Muscle of back (tissue), 11 donors: ENCODE results near the gene SSB. TPM values are rescaled to one million over a fixed set of nuclear protein-coding genes. Genes with fewer than 3 reads are reported as not detected.
"Not testable (repeated sequence)": the region's sequence is repeated elsewhere in the genome, so short reads cannot be mapped to it uniquely, and the experiment has no call there.

ENCODE experiments used
- DNase-seq, 3 donors: peaks; one replicate each; pipeline versions ENCODE4 v3.0.0 to v3.0.0-alpha.2; 2013
- polyA plus RNA-seq, 10 donors: library from polyadenylated mRNA; unstranded; fragments of 120-200 nt; gene quantifications; one replicate each; pipeline ENCODE4 v1.2.1, GENCODE V29; 2013; ENCODE audit not compliant: insufficient read length in 10 of 10

Gene SSB
- polyA plus RNA-seq, 10 donors: 103 to 135 (median 119) TPM

DNA sequence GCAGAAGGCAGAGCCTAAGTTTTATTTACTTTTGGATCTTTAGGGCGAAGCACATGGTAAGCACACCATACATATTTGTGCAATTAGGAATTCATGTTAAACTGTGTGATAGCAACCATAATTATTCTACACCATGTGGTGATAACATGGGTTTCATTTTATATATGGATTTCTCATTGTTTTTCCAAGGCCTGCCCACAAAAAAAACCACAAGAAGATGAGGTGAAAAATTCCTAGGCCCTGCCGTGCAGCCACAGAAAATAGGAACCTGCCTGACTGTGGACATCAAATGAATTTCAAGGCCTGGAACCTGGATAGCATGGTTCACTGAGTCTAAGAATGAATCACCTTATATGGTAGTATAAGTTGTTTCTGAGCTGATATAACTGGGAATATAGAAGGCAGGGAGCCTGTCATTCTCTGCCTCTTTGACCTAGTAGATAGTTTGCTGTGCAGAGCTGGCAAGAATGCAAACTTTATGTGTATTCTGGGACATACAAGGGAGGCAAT, 22.4 kb upstream of the SSB start:
- no peak for DNase-seq

DNA sequence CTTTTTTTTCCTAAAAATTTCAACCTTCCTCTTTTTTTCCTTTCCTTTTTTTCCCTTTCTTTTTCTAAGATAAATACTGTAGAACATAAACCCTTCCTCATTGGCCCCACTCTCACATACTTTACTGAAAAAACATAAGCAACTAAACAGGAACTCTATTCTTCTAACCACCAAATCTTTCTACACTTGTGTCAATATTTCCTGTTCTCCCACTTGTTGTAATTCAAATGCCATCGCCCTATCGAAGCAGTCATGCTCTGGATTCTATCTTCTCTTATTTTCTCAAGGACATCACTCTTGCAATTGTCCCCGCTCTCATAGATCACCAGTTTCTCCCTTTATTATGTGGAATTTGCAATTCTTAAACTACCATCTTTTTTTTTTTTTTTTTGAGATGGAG, 20.2 kb upstream of the SSB start:
- no peak for DNase-seq

DNA sequence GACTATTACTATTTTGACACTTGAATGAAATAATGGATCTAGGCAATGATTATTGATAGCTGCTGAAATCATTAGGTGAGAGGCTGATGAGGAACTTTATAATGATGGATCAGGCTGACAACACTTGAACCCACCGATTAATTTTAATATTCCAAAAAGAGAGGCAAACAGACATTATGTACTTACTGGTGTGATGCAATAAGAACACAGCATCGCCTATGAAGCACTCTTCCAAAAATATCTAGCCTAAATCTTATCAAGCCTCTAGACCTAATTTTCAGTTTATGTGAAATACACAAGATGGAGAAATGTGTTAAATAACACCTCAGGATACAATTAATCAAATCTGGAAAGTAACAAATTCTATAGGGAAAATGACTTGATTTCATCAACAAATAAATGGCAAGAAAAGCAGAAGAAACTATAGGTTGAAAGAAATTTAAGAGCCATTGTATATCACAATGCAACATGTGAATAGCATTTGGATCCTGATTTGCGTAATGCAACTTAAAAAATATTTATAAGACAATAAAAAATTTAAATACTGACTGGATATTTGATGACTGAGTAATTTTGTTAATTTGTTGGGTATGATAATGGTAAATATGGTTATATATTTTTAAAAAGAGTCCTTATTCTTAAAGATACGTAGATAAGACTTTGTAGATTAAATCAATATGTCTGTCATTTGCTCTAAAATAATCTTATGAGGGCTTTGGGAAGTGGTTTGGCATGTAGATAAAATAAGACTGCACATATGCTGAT, 17.2 kb upstream of the SSB start:
- DNase-seq: no peak

DNA sequence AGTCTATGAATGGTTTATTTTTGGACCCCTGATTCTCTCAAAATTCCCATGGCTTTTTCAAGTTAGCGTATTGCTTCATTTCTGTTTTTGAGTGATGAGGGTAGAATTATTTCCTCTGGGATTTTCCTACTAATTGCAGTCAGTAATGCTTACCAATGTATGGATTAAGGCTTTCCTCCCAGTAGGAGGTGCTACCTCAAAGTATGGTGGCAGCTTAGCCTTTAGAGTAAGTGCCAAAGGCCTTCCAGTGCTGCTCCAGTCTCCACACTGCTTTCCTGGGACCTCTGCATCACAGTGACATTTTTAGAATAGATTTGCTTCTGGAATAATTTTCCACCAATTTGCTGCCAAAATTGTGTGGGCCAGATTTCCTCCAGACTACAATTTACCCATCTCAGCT, 16.2 kb upstream of the SSB start:
- no peak for DNase-seq

DNA sequence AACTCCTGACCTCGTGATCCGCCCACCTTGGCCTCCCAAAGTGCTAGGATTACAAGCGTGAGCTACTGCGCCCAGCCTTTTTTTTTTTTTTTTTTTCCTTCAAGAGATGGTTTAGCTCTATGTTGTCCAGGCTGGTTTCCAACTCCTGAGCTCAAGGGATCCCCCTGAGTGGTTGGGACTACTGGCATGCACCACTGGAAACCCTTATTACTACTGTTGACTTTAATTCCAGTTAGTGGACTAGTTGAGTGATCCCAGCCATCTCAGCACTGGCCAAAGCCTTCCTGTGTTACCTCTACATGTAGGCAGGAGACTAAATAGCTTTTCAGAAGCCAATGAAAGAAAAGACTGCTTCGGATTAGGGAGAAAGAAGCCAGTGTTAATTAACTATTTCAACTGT, 8.1 kb upstream of the SSB start:
- DNase-seq: no peak

DNA sequence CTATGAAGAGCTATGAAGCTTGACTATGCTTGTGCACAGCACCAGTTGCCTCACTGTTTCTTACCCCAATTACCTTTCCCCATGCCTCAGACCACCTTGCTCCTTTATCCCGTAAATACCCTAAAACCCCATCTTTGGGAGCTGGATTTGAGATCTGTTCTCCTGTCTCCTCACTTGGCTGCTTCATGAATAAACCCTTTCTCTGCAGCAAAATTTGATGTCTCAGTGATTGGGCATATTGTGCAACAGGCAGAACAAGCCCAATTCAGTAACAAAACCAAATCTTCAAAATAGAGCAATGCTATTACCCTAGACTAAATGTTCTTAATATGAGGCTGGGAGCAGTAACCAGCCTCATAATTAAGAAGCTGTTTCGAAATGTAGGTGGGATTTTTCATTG, 3.5 kb upstream of the SSB start:
- no peak for DNase-seq

DNA sequence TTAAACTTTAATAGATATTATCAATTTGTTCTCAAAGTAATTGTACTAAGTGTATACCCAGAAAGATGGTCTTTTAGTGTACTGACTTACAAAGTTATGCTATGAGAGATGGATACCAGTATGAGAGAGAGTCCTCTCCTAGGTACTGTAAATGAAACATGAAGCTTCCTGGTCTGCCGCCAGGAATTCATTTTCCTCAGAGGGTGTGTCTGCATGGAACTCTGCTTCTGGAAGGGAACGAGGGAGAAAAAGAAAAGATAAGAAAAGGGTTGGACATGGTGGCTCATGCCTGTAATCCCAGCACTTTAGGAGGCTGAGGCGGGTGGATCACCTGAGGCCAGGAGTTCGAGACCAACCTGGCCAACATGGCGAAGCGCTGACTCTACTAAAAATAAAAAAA, 2.2 kb upstream of the SSB start:
- peak in 2 of 3 donors; percentile 6 to 16 for DNase-seq

DNA sequence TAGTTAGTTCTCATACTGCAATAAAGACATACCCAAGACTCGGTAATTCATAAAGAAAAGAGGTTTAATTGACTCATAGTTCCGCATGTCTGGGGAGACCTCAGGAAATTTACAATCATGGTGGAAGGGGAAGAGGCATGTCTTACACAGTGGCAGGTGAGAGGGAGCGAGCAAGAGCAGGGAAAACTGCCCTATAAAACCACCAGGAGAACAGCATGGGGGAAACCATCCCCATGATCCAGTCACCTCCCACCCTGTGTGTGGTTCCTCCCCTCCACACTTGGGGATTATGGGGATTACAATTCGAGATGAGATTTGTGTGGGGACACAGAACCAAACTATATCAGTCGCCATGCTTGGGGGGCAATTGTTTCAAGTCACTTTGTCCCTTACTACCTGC, 1.1 kb upstream of the SSB start:
- DNase-seq: no peak

DNA sequence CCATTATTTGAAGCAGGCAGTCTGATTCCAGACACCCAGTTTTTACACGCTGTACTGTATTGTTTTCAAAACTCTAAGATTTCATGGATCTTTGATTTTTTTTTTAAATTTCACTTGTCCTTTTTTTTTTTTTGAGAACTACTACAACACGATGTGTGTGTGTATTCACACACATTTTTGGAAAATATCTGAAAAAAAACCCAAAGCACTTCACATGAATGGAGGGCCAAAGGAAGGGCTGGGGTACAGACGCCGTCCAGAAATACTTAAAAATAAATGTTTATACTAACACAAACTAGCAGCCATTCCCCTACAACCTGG, 314 bp upstream of the SSB start:
- no peak for DNase-seq

DNA sequence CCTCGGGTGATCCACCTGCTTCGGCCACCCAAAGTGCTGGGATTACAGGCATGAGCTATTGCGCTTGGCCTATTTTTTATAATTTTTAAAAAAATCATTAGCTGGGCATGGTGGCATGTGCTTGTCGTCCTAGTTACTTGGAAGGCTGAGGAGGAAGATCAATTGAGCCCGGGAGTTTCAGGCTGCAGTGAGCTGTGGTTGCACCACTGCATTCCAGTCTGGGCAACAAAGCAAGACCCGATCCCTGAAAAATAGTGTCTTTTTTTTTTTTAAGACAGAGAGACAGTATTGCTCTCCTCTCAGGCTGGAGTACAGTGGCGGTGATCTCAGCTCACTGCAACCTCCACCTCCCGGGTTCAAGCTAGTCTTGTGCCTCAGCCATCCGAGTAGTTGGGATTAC, 4.8 kb downstream of the SSB start:
- no peak for DNase-seq

DNA sequence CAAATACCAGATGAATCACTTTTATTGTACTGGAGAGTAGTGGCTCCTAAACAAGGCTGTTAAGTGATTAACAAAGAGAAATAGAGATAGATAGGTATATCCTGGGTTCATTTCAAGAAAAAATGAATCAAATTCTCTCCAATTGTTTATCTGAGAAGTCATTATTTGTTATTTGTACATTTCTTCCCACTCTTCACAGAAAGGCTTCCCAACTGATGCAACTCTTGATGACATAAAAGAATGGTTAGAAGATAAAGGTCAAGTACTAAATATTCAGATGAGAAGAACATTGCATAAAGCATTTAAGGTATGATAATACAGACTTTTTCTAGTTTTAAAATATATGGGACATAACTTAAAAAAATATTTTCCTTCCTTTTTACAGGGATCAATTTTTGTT, 7.9 kb downstream of the SSB start:
- no peak for DNase-seq

DNA sequence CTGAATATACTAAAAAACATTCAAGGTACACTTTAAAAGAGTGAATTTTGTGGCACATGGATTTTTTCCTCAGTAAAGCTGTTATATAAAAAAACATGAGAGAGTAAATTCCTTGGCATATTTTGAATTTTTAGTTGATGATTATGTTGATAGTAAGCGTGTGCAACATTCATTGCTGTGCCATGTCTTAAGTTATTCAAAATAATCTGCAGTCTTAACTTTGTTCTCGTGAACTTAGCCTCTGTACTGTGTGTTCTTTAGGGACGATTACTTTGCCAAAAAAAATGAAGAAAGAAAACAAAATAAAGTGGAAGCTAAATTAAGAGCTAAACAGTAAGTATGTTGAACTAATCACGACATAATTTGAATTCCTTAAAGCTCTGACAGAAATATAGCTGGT, 9.6 kb downstream of the SSB start:
- DNase-seq: peak in 1 of 3 donors; percentile 7

DNA sequence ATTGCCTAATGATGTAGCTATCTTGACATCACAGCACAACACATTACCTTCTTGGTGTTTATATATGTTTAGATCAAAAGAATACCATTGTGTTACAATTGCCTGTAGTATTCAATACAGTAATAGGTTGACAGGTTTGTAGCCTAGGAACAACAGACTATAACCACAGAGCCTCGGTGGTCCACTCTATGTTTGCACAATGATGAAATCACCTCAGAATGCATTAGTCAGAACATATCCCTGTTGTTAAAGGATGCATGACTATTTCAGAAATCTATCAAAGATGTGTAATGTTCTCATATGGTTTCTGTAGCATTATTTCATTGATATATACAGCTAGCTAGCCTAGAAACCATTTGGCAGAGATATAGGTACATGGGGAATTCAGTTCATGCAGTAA, 17.2 kb downstream of the SSB start:
- peak in 1 of 3 donors; percentile 65 for DNase-seq

DNA sequence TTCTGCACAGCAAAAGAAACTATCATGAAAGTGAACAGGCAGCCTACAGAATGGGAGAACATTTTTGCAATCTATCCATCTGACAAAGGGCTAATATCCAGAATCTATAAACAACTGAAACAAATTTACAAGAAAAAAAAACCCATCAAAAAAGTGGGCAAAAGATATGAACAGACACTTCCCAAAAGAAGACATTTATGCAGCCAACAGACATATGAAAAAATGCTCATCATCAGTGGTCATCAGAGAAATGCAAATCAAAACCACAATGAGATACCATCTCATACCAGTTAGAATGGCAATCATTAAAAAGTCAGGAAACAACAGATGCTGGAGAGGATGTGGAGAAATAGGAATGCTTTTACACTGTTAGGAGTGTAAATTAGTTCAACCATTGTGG, 18.3 kb downstream of the SSB start:
- DNase-seq: not testable (repeated sequence)

DNA sequence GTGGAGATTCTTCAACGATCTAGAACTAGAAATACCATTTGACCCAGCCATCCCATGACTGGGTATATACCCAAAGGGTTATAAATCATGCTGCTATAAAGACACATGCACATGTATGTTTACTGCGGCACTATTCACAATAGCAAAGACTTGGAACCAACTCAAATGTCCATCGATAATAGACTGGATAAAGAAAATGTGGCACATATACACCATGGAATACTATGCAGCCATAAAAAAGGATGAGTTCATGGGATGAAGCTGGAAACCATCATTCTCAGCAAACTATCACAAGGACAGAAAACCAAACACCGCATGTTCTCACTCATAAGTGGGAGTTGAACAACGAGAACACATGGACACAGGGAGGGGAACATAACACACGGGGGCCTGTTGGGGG, 18.7 kb downstream of the SSB start:
- not testable (repeated sequence) for DNase-seq

DNA sequence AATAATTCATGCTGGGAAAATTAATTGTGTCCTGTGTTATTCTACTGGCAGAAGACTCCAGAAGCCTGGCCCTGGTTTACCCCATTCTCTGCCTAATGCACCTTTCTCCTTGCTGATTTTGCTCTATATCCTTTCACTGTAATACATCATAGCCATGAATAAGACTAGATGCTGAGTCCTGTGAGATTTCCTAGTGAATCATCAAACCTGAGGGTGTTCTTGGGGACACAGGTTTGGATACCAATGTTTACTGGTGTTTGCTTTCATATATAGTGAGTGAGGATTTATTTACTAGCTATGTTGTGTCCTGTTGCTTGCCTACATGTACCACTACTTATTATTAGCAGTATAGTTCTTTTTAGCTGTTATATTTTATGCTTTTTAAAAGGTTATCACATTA, 19.6 kb downstream of the SSB start:
- no peak for DNase-seq

DNA sequence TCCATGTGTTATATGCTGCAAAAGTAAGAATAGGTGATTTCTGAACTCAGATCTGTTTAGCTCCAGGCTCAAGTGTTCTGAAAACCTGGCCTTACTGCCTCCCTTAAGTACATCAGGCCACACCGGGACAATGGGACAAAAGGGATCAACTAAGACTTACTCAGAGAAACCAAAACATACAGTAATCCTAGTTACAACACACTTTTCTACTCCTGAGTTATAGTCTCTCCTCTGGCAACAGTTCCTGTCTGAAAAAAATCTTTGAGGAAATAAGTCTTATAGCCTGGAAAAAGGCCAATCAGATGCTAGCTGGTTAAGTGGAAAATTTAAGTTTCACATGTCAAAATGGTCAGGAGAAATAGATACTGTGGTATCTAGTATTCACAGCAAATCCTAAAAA, 20.4 kb downstream of the SSB start:
- DNase-seq: peak in 1 of 3 donors; percentile 9

DNA sequence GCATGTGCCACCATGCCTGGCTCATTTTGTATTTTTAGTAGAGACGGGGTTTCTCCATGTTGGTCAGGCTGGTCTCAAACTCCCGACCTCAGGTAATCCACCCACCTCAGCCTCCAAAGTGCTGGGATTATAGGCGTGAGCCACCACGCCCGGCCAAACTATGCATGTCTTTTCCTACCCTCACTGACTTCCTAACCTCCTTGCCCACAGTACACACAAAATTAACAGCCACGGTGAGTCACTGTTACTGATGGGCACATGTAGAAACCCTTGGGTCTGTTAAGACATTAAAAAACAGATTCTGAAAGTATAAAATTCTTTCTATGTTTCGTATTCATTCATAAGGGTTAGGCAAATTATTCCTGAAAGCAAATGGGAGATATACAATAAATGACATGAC, 21.4 kb downstream of the SSB start:
- DNase-seq: not testable (repeated sequence)

DNA sequence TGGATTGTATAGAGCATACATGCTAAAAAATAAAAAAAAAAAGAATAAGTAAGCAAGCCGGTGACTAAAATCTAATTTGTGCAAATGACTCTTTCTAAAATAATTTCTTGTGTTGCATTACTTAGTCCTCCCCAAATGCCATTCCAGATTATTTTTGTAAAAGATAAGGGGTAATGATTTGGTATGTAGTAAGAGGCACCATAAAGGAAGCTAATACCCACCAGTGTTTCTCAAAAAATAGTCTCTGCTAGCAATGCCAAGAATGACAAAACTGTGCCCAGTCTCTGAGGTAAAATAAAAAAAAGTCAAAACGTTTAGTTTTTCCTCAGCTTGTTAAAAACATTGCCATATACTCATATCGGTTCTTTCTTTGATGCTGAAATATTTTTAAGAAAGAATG, 23.4 kb downstream of the SSB start:
- no peak for DNase-seq

DNA sequence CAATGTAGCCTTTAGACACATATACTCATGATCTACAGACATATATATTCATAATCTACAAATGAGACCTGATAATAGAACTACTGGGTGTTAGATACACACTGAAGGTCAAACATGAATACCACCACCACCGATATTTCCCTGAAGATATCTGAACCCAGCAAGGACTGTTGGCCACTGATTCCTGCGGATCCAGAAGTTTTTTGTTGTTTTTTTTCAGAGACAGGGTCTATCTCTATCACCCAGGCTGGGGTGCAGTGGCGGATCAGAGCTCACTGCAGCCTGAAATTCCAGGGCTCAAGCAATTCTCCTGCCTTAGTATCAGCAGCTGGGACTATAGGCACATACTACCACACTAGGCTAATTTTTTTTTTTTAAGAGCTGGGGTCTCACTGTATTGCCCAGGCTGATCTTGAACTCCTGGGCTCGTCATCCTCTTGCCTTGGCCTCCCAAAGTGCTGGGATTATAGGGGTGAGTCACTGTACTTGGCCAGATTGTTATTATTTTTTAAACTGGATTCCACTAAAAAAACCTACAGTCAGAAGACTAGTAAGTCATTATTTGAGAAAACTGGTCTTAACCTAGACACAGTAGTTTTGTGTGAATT, 24.2 kb downstream of the SSB start:
- DNase-seq: no peak

DNA sequence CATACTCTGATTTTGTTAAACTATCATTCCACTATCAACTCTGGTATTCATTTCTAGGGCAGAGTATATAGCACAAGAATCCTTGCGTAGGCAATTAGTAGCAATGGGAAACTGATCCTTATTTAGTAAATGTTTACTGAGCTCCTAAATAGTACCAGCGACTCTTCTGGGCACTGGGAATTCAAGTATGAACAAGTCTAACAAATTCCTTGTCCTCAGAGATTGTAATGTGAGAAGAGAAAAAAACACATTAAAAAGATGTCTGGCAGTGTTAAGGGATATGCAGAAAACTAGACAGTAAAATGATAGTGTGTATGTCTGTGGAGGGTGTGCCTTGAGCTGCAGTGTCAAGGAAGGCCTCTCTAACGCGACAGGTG, 25.3 kb downstream of the SSB start:
- peak in 1 of 3 donors; percentile 26 for DNase-seq

DNA sequence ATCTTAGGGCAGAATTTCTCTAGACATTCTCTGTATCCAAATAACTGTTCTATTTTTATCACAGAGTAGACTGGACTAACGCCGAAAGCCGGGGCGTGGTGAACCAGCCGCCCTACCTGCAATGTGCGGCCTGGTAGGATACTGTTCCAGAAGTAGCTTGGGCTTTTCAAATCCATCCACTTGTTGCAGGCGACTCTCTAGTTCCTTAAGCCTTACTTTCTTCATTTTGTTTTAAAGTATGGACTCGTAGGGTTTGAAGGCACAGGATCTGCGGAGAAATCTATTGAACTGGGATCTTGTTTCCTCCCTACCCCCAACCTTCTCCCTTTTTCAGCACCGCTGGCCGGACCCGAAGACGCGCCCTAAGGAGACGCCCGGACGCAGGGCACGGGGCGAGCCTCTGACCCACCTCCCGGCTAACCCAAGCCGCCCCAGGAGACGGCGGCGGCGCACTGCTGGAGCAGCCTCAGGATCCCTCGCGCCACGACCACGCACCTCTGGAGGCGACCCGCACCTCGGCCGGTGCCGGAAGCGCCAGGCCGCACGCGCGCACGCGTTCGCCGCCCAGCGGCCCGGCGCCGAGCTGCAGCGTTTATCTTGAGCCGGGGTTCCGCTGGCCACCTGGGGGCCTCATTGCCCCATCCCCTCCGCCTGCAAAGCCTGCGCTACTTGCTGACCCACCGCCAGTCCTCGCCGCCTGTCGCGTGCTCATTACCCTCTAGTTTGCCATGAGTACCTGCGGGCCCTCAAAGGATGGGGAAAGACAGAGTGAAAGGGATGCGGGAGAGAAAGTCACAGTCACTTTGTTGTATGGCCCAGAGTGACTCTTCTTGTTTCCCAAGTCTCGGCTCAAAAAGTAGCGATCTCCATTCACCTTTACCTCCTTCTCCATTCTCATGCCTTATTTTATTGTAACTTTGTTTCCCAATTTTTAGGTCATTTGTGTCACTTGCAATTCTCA, 26.0 kb downstream of the SSB start, which contains the start of gene METTL5:
METTL5 (minus strand) TSS at position 533 of the 961 bp plus-strand sequence; CDS start at position 225, 308 bp downstream.
- DNase-seq: peak; percentile 80 to 95 (median 90)
